HG03135 (cell line): ENCODE data around the gene RARB.

ENCODE experiments used
- ATAC-seq: cut with Tn5 transposase; IDR thresholded peaks from one replicate; pipeline ENCODE4 v1.9.1; 2021; ENCODE audit warnings: mild to moderate bottlenecking, moderate library complexity; ENCODE audit not compliant: unreplicated experiment

The RARB gene

DNA sequence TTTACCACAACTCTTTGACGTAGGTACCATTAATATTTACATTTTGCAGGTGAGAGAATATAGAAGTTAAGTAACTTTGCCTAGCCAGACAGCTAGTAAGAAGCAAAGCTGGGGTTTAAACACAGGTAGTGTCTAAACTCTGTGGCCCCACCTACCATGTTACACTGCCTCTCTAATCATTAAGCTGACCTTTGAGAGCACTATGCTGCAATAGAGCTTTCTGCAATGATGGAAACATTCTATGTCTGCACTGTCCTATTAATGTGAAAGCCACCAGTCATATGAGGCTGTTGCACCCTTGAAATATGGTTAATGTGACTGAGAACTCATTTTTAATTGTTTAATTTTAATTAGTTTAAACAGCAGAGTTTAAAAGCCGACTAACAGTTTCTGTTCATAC lies 6.3 kb upstream of the RARB start:
- no peak for ATAC-seq

DNA sequence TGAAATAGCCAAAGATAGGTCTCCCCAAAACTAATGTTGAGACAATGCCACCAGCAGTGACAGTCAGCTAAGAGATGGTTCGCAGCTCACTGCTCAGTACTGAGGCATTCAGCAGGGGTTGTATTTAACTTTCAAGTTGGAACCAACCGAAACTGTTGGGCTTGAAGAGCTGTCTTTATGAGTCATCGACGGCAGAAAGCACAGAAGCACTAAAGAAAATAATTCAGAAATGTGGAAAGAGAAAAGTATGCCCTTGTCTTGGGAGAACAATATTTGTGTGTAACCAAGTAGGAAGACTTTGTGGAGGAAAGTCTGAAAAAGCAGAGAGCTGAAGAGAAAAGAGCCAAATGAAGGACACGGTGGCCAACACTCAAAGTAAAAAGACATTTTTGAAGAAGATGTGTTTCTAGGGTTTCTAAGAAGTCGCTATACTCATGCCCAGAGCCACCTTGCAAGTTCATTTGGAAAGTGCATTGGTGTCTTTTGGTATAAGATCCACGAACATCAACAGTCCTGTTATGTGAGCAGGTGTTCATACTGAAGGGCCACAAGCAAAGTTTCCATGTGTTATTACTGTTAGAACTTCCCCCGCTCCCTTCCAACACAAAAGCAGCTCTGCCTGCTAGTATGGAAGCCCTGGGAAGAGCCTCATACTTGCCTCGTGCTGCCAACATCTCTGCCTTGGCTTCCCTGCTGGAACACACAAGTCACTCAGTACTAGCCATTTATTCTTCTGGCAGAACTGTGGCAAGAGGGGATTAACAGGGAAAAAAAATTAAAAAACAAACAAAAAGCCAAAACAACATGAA lies 4.1 kb upstream of the RARB start:
- ATAC-seq = no peak

DNA sequence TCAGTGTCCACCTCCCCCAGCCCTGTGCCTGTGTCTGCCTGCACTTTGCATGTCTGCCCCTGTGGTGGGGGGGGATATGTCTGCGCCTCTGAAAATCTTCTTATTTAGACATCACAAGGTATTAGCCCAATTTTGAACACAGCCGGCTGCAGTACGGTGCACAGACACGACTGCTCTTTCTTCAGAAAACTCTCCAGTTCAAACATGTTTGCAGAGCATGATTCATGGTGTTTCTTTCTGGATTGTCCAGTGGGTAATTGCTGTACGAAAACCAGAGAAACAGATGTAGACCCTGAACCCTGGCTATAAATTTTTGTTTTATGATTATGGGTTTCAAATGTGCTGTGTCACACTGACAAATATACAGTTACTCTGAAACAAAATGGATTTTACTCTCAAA lies 3.4 kb upstream of the RARB start:
- no peak for ATAC-seq

DNA sequence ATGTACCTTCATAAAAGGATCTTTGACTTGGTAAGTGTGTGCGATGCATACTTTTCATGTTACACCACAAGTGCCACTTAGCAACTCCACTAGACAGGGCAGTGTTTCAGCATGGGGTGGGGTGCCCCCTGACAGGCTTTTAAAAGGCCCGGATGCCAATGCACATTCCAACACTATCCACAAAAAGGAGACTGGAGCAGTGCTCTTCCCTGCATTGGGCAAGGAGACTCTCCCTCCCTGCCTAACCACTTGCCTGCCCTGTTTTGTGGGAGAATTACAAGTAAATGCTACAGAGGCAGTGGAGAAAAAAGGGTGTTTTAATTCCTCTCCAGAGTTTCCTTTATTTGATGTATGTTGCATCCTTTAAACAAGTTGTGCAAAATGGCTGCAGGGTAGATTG lies 1.7 kb upstream of the RARB start:
- ATAC-seq = no peak

DNA sequence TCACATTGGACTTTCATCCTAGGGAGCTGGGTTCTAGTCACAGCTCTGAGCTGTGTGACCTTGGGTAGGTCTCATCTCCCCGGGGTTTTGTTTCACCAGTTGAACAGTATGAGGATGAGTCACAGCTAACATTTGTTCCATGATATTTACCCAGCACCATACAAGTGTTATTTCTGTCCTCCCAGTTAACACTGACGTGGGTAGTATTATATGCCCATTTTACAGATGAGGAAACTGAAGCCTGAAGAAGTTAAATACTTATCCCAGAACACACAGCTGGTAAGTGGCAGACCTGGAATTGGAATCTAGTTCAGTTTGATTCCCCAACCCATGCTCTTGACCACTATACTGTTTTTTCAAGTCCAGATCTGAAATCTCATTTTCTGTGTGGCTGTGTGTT lies 908 bp upstream of the RARB start:
- ATAC-seq = no peak

DNA sequence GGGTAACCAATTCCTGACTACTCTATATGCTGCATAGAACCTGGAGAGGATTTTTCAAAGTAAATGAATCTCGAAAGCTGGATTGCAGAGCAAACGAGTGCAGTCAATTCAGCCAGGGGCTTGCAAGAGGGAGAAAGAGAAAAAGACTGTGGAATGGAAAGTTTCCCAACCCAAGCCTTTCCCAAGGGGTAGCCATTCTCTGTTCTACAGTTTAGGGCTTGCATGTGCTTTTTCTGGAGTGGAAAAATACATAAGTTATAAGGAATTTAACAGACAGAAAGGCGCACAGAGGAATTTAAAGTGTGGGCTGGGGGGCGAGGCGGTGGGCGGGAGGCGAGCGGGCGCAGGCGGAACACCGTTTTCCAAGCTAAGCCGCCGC lies 511 bp upstream of the RARB start:
- ATAC-seq = no peak

DNA sequence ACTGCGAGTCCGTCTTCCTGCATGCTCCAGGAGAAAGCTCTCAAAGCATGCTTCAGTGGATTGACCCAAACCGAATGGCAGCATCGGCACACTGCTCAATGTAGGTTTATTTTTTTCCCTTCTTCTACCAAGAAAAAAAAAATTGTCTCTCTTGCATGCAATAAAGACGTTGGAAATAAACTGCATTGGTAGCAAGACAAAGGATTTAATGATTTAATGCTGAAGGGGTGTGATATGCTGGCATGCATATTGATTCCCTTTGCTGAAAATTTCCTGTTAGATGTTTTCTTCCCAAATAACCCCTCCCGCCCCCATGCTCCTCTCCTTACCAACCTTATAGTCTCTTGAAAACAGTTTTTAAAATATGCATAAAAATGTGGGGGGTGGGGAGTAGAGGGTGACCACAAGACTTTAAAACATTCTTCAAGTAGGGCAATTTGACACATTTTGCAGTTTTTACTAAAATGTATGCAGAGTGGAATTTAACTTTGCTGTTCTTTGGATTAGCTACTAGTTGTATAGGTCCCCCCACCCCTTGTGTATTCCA lies 799 bp downstream of the RARB start:
- no peak for ATAC-seq

DNA sequence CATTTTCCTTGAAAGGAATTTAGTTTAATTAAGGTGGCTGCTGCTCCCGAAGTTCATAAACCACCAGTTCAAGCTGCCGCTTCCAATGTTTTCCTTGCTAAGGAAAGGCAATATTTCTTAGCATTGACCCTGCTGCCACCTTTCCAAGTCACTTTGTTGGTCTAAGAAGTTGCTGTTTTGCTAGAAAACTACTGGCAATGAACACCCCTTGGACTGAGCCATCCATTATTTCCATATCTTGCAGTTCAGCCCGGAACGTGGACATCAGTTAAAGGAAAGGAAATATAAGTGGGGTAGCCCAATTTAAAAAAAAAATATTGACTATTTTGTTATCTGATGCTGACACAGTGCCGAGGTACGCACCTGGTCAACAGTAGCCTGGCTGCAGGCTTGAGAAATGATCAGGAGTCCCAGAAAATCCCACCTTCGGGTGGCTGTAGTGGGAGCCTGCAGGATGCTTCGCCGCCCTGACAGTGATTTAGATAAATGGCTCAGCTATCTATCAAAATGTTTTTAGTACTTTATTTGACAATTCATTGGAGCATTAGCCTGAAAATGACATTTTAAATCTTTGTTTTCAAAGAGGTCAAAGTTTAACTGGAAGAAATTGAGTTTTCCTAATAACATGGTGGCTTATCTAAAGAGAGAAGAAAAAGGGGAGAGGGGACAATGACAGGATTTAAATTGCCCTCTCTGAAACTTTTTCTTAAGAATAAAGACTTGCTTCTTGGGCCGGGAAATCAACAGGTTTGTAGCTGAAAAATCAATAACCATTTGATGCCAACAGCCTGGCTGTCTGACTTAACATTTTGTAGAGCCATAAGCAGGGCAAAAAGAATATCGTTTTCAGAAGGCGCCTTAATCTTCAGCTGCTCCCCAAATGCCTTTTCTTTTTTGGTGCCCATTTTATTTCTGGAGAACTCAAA lies 1.6 kb downstream of the RARB start:
- no peak for ATAC-seq

DNA sequence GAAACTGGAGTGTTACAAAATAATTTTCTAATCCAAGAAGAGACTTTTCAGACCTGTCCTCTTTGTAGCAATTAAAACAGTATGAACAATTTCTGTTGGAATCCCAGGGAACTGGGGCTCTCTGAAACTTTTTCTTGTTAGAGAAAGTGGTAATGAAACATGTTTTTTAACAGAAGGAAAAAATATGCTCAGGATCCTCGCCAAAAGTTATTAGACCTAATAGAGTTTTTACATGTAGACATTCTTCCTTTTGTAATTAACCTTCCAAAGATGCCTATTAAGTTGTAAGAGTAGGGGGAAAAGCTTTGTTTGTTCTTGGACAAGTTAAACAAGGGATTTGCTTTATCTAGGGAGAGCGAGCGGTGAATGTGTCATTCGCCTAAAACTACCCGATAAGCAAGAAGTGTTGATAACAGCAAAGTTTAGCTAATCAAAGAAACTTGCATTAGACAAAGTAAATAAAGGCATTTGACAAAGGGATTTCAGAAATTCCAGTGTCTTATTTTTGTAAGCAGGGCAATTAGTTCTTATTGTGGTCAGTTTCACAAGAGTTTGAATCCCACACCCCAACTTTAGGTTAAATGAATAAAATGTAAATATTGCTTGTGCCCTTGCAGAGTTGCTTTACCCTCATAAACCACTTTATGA lies 2.3 kb downstream of the RARB start:
- no peak for ATAC-seq

DNA sequence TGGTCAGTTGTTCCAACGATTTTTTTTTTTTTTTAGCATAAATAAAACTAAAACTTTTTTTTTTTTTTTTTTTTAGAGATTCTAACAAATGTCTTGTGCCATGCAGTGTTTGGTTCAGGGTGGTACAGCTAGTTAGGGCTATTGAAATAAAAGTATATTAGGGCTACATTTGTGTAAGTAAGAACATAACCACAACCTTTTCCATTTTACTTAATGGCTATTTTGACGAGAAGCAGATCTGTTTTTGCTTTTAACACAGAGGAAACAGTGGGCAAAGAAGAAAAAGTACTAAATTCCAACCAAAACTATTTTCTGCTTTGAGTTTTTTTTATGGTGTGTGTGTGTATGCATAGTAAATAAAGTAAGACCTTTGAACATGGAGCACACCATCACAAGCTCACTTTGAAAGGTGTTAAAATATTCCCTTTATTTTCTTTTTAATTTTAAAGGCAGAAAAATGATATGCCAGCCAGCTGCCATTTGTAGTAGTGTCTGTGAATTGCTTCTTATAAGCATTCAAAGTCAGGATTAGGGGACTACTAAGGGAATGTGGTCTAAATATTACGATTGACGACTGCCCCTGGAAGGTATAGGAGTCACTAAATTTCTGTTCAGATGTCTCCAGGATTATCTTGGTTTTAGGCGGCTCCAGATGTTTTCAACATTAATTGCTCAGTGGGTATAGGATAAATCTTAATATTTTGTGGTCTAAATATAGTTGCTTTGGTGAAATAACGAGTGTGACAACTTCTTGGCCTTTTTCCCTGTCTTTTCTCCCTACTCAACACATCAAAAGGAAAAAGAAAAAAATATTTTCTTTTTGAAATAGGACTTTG lies 3.1 kb downstream of the RARB start:
- ATAC-seq = no peak

DNA sequence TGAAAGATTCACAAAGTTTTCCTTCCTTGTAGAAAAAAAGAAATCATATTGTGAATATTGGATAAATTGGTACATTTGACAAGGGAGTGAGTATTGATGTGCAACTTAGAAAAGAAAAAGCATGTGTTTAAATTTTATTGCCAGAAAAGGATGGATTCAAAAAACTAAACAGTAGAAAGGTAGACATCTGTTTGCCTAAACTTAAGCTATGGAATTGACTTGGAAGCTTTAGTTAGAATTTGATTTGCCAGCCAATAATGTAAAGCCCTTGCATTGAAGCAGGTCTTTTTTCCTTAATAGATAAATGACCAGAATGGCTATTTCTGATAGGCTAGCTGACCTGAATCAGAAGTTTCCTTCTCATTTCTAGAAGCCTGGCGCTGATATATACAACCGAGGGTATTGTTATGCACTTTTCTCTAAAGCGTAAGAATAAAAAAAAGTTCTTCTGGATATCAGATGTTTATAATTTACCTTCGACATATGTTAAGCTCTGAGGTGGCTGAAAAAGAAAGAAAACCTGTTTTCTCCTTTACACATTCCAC lies 4.2 kb downstream of the RARB start:
- ATAC-seq = no peak

DNA sequence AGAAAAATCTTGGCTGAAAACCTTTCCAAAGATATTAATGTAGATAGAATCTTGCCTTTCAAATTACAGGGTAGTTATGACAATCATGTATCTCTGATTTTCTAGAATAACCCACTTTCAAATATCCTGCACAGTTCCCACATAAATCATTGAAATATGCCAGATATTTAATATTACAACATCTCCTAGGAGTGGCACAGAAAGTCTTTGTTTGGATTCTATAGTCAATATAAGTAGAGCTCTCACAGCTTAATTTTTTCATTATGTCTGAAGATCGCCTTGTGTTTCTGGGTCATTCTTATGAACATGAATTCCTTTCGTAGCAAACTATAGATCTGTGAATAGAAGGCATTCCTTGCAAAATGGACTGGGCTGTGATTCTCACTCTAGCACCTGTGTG lies 5.0 kb downstream of the RARB start:
- no peak for ATAC-seq

DNA sequence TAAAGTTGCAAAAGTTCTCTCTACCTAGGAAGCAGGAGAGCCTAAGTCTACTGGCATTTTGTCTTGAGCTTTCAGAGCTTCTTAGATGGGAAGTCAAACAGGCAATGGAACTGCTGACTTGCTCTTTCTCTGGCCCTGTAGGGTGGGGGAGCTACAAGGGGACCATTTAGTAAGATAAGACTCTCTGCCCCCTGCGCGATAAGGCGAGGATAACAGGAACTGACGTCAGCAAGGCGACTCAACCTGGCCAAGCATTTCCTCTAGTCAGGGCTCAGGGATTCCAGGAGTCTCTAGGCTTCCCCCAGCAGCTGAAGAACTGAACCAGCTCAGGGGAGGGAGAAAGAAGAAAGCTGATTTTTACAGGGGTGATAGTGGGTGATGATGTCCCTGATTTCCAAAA lies 5.8 kb downstream of the RARB start:
- no peak for ATAC-seq

DNA sequence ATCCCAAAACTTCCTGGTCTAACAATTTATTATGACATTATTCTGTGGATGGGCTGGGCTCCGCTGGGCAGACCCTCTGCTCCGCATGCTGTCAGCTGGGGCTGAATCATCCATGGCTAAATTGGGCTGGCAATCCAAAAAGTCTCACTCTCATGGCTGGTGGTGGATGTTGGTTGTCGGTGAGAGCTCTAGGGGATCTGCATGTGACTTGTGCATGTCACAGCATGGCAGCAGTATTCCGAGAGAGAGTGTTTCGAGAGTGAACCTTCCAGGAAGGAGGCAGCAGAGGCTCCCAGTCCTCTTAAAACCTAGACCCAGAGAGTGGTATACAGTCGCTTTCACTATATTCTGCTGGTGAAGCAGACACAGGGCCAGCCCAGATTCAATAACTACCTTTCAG lies 9.9 kb downstream of the RARB start:
- no peak for ATAC-seq

DNA sequence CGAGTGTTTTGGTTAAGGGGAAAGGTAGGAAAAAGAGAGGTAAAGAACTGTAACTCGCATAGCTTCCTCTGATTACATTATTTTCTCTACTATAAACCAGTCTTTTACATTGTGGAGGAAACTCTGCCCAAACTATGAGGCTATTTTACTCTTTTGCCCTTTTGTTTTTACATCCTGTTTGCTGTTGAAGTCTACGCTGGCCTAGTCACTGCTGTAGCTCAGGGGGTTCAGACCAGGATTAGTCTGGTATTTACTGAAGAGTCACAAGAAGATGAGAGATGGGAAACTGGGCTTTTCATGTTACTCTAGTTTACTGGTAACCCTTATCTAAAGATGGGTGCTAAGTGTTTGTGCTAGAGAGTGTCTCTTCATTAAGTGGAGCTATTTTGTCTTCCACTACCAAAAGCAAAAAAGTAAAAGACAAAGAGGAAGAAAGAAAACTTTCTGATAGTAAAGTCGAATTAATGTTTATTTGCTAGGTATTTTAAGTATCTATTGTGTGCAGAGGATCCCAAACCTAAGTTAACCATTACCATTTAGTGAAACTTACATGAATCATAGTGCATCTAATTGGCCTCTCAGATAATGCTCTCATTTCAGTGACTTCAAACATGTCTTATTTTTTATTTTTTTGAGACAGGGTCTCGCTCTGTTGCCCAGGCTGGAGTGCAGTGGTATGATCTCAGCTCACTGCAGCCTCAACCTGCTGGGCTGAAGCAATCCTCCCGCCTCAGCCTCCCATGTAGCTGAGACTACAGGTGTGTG lies 10.9 kb downstream of the RARB start:
- no peak for ATAC-seq

DNA sequence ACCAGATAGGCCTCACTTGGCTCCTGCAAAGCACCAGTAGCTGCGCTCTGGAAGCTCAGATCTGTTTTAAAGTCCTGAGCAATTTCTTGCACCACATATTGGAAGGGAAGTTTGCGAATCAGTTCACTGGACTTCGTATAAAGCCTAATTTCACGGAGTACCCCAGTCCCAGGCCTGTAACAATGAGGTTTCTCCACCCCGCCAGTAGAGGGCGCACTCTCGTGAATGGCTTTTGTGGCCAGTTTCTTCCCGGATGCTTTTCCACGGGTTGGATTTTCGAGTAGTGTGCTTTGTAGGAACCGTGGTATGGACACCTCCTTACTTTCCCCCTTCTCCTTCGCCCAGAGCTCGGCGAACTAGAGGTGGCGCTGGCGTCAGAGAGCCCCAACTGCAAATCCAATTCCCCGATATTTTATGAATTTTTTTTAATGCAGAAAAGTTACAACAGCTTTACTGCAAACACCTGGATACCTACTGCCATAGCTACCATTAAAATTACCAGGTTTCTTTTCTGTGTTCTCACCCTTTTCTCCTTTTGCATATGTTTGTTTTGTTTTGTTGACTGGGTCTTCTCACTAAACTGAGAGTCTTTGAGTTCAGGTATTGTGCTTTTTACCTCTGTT lies 13.3 kb downstream of the RARB start:
- ATAC-seq = no peak

DNA sequence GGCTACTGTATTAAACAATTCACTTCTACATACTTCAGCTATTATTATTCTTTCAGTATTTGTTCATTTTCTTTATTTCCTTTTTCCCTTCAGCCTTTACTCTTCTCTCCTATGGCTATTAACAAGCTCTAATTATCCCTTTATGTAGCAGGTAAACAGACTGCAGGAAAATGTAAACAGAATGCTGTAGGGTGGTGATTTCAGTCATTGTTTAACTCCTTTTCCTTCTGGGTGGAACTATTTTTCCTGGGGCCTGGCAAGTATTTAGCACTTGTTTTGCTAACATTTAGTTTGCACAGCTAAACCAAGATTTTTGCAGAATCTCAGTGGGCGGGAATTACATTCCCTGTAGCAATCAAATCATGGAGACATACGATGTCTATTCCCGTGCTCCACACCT lies 14.4 kb downstream of the RARB start:
- ATAC-seq = no peak

DNA sequence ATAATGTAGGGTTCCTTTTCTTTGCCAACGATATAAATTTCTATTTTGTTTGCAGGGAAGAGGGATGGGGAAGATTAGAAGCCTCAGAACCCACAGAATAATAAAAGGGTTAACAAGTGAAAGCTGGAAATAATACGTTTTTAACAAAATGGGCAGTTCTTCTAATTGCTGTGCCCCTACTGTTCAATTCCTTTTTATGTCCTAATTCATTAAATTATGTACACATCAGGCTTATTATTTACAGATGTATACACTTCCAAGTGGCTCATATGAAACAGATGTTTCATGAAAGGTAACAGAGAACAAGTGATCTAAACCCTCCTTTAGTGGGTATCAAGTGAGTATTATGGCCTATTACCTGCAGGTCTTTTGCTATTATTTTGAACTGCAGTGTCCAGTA lies 16.2 kb downstream of the RARB start:
- ATAC-seq = no peak

DNA sequence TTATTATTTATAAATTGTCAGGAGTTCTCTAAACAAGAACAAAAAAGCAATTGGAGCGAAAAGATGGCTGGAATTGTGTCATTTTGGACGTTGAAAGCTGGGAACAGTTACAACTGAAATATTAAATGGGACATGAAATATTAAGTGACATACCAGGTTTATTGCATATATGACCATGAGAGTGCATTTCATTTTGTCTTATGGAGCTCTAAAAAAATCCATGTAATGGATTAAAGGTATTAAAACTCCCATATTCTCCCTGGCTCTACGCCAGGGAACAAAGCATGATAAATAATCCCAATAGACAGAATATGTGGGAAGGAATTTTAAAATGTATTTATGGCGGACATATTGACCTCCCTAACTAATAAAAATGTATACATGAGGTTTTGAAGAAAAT lies 17.7 kb downstream of the RARB start:
- no peak for ATAC-seq
